SK-N-MC (cell line): ENCODE measurements around the gene TCAP.

Source experiments
- EZH2 ChIP-seq: fragments of 200-600 bp; sonication (generic); IDR thresholded peaks from one replicate; pipeline ENCODE4 v1.6.1; 2017; ENCODE audit warnings: antibody characterized with exemption
- POLR2AphosphoS5 ChIP-seq: IDR thresholded peaks from 2 replicates; pipeline ENCODE4 v1.6.1; 2012; ENCODE audit warnings: mild to moderate bottlenecking, low read depth, low read length, borderline replicate concordance

DNA sequence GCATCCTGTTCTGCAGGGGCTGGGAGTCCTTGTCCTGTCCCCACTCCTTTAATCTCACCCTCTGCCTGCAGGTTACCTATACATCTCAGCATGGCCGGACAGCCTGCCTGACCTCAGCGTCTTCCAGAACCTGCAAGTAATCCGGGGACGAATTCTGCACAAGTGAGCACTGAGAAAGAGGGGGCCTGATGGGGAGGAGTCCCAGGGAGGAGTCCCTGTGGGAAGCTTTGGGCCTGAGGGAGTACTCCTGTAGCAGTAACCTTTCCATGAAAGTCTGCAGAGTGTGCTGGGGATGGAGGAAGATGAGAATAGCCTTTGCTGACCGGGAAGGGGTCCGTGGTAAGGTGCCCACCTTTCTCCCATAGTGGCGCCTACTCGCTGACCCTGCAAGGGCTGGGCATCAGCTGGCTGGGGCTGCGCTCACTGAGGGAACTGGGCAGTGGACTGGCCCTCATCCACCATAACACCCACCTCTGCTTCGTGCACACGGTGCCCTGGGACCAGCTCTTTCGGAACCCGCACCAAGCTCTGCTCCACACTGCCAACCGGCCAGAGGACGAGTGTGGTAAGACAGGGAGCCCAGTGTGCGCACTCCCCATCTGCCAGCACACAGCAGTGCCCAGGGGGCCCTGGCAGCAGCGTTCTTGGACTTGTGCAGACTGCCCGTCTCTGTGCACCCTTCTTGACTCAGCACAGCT is 50.4 kb downstream of the TCAP start:
- no peak for TF ChIP-seq POLR2AphosphoS5
- no peak for TF ChIP-seq EZH2
